H1 (cell line): ENCODE results near the gene SOX4. TPM values are rescaled to one million over a fixed set of nuclear protein-coding genes. Genes with fewer than 3 reads are reported as not detected.

Source experiments
- CTCF ChIA-PET: fragments of 300-600 bp; sonication (Branson Sonifier 250); formaldehyde crosslinking; loops from one replicate; lab custom pipeline; 2021; ENCODE audit not compliant: partially characterized antibody; lab: Charles Lee
- POLR2A ChIA-PET: fragments of 300-600 bp; sonication (Branson Sonifier 250); formaldehyde crosslinking; loops from one replicate; lab custom pipeline; 2021; ENCODE audit warnings: inconsistent platforms; ENCODE audit not compliant: partially characterized antibody; lab: Charles Lee
- DNase-seq, 2 experiments: peaks; one replicate each; pipeline versions ENCODE4 v3.0.0 to v3.0.0-alpha.2; 2010 to 2022; ENCODE audit warnings: low spot score in 2 of 2, low read depth in 1 of 2, mixed read lengths in 1 of 2
- FAIRE-seq: peaks from 2 replicates; lab custom pipeline; 2011; peaks lifted over from hg19 to GRCh38; lab: Jason Lieb, UNC
- H2AFZ ChIP-seq: 2 replicates; pipeline ENCODE4 v1.8.1; 2012; ENCODE audit warnings: low read length, inconsistent platforms
- H2AK5ac ChIP-seq: 2 replicates; pipeline ENCODE4 v1.6.1; 2013; ENCODE audit warnings: low read depth, low read length
- H2BK120ac ChIP-seq: replicated peaks from 2 replicates; pipeline ENCODE3; 2013; ENCODE audit warnings: low read depth, low read length, inconsistent platforms
- H2BK12ac ChIP-seq: 2 replicates; pipeline ENCODE4 v1.6.1; 2013; ENCODE audit warnings: low read depth, low read length
- H2BK15ac ChIP-seq: 2 replicates; pipeline ENCODE4 v1.6.1; 2013; ENCODE audit warnings: low read length
- H2BK20ac ChIP-seq: 2 replicates; pipeline ENCODE4 v1.6.1; 2013; ENCODE audit warnings: low read length
- H2BK5ac ChIP-seq: 2 replicates; pipeline ENCODE4 v1.6.1; 2013; ENCODE audit warnings: low read depth, low read length
- H3K14ac ChIP-seq: 2 replicates; pipeline ENCODE4 v1.6.1; 2013; ENCODE audit warnings: inconsistent platforms; ENCODE audit not compliant: insufficient read length
- H3K18ac ChIP-seq: 2 replicates; pipeline ENCODE4 v1.6.1; 2013; ENCODE audit warnings: low read length; ENCODE audit errors: extremely low read depth
- H3K23ac ChIP-seq: 2 replicates; pipeline ENCODE4 v1.6.1; 2013; ENCODE audit warnings: inconsistent platforms; ENCODE audit not compliant: insufficient read length
- H3K23me2 ChIP-seq: 2 replicates; pipeline ENCODE4 v1.6.1; 2013; ENCODE audit warnings: low read depth, low read length
- H3K27ac ChIP-seq: 2 replicates; pipeline ENCODE4 v1.6.1; 2011; ENCODE audit warnings: low read depth, low read length, inconsistent platforms
- H3K27me3 ChIP-seq, 4 experiments: replicated peaks in 1 of 4; 1 replicate in 1 of 4; 2 replicates in 3 of 4; pipeline versions ENCODE4 v1.6.1 to v1.8.1; 2011 to 2013; ENCODE audit warnings: low read length in 3 of 4, mild to moderate bottlenecking in 3 of 4, inconsistent platforms in 2 of 4, mixed read lengths in 2 of 4, moderate library complexity in 1 of 4; ENCODE audit not compliant: control insufficient read depth in 3 of 4, insufficient read depth in 3 of 4; ENCODE audit errors: extremely low read depth in 1 of 4
- H3K36me3 ChIP-seq, 4 experiments: 2 replicates each; pipeline versions ENCODE4 v1.6.1 to v1.8.1; 2011 to 2013; ENCODE audit warnings: mild to moderate bottlenecking in 4 of 4, low read length in 3 of 4, moderate library complexity in 2 of 4, control low read depth in 1 of 4, inconsistent platforms in 1 of 4; ENCODE audit not compliant: insufficient read depth in 4 of 4, control insufficient read depth in 2 of 4
- H3K4ac ChIP-seq: replicated peaks from 2 replicates; pipeline ENCODE3; 2013; ENCODE audit warnings: low read length, low read depth, mixed read lengths, inconsistent platforms; ENCODE audit not compliant: insufficient read length
- H3K4me1 ChIP-seq, 4 experiments: replicated peaks in 1 of 4; 1 replicate in 1 of 4; 2 replicates in 3 of 4; pipeline versions ENCODE4 v1.6.1 to v1.8.1; 2011 to 2013; ENCODE audit warnings: low read length in 3 of 4, inconsistent platforms in 2 of 4, mixed read lengths in 1 of 4; ENCODE audit not compliant: insufficient read depth in 4 of 4, control insufficient read depth in 3 of 4
- H3K4me2 ChIP-seq, 2 experiments: 2 replicates each; pipeline versions ENCODE4 v1.6.1 to v1.8.1; 2011 to 2013; ENCODE audit warnings: low read depth in 2 of 2, low read length in 2 of 2, control low read depth in 1 of 2, inconsistent platforms in 1 of 2, mild to moderate bottlenecking in 1 of 2; ENCODE audit not compliant: insufficient read depth in 1 of 2
- H3K4me3 ChIP-seq, 4 experiments: fragments of 200-600, 300-600 bp in 1 of 4; sonication (generic), shearing (Covaris generic), sonication (Bioruptor Twin) in 1 of 4; 2 replicates each; pipeline versions ENCODE4 v1.5.1 to v1.8.1; 2011 to 2016; ENCODE audit warnings: low read length in 4 of 4, low read depth in 3 of 4, control low read depth in 2 of 4, inconsistent platforms in 2 of 4, mild to moderate bottlenecking in 2 of 4, mixed read lengths in 1 of 4, moderate library complexity in 1 of 4; ENCODE audit not compliant: insufficient read depth in 2 of 4; ENCODE audit errors: extremely low read depth in 1 of 4
- H3K56ac ChIP-seq: replicated peaks from 2 replicates; pipeline ENCODE3; 2013; ENCODE audit warnings: low read depth, mild to moderate bottlenecking, mixed read lengths, low read length, inconsistent platforms; ENCODE audit not compliant: insufficient read length
- H3K79me1 ChIP-seq: 2 replicates; pipeline ENCODE4 v1.6.1; 2013; ENCODE audit warnings: low read depth, low read length, control low read depth
- H3K79me2 ChIP-seq, 2 experiments: 2 replicates each; pipeline versions ENCODE4 v1.6.1 to v1.8.1; 2012 to 2013; ENCODE audit warnings: low read length in 2 of 2, mild to moderate bottlenecking in 2 of 2, inconsistent platforms in 1 of 2; ENCODE audit not compliant: insufficient read depth in 2 of 2, control insufficient read depth in 1 of 2
- H3K9ac ChIP-seq, 4 experiments: replicated peaks in 1 of 4; 1 replicate in 1 of 4; 2 replicates in 3 of 4; pipeline versions ENCODE4 v1.6.1 to v1.8.1; 2011 to 2013; ENCODE audit warnings: low read depth in 3 of 4, low read length in 3 of 4, control low read depth in 2 of 4, mild to moderate bottlenecking in 2 of 4, moderate library complexity in 2 of 4, inconsistent platforms in 1 of 4; ENCODE audit errors: extremely low read depth in 1 of 4
- H3K9me3 ChIP-seq, 2 experiments: 2 replicates each; pipeline versions ENCODE4 v1.6.1 to v1.8.1; 2012 to 2013; ENCODE audit warnings: mild to moderate bottlenecking in 2 of 2, moderate library complexity in 2 of 2, control low read depth in 1 of 2, inconsistent platforms in 1 of 2, low read depth in 1 of 2, low read length in 1 of 2, mixed read lengths in 1 of 2; ENCODE audit not compliant: insufficient read depth in 2 of 2
- H4K20me1 ChIP-seq, 2 experiments: replicated peaks in 1 of 2; 2 replicates each; pipeline versions ENCODE3 to v1.8.1; 2011 to 2013; ENCODE audit warnings: inconsistent platforms in 2 of 2, low read length in 2 of 2, mild to moderate bottlenecking in 1 of 2; ENCODE audit not compliant: insufficient read depth in 2 of 2, control insufficient read depth in 1 of 2
- H4K5ac ChIP-seq: 2 replicates; pipeline ENCODE4 v1.6.1; 2013; ENCODE audit warnings: low read length, low read depth, mixed read lengths, inconsistent platforms; ENCODE audit not compliant: insufficient read length
- H4K8ac ChIP-seq: 2 replicates; pipeline ENCODE4 v1.8.0; 2013; ENCODE audit warnings: mild to moderate bottlenecking, moderate library complexity, low read length, inconsistent platforms; ENCODE audit not compliant: insufficient read depth; ENCODE audit errors: extremely low read depth
- H4K91ac ChIP-seq: replicated peaks from 2 replicates; pipeline ENCODE3; 2013; ENCODE audit warnings: low read length, mixed read lengths, inconsistent platforms; ENCODE audit not compliant: insufficient read length
- CEBPB ChIP-seq: IDR thresholded peaks from 2 replicates; pipeline ENCODE4 v1.6.1; 2012; ENCODE audit warnings: low read depth, low read length
- EZH2 ChIP-seq: fragments of 200-600 bp; sonication (generic); IDR thresholded peaks from 2 replicates; pipeline ENCODE4 v1.7.1; 2012; ENCODE audit warnings: low read depth, mild to moderate bottlenecking, moderate library complexity, low read length, inconsistent platforms; ENCODE audit not compliant: severe bottlenecking
- PHF8 ChIP-seq: fragments of 200-600 bp; sonication (generic); conservative IDR thresholded peaks from 2 replicates; pipeline ENCODE4 v1.7.1; 2012; ENCODE audit warnings: low read depth, mild to moderate bottlenecking, inconsistent platforms, low read length, moderate library complexity
- WGBS, 2 experiments: shearing (Covaris generic) in 1 of 2; methylation state at CpG; one replicate each; pipeline versions ENCODE4 v1.1.6 to v1.1.7; 2013 to 2015; ENCODE audit warnings: low lambda C conversion rate in 2 of 2, mixed read lengths in 2 of 2, inconsistent platforms in 1 of 2, low coverage in 1 of 2, missing lambda C conversion rate in 1 of 2; ENCODE audit not compliant: insufficient replicate concordance in 2 of 2, insufficient coverage in 1 of 2, insufficient read length in 1 of 2; ENCODE audit errors: extremely low coverage in 1 of 2, missing lambda C conversion rate in 1 of 2; 5-methylcytosine and 5-hydroxymethylcytosine counted together
- polyA plus RNA-seq, 7 experiments: library from polyadenylated mRNA; depleted of rRNA in 3 of 7; stranded (reverse) in 5 of 7; unstranded in 2 of 7; fragments of >200 nt in 5 of 7; fragments of 200-250 nt in 2 of 7; gene quantifications; 1 replicate in 5 of 7; 2 replicates in 1 of 7; 4 replicates in 1 of 7; pipeline versions ENCODE4 v1.2.1 to v1.2.3, GENCODE V29; 2011 to 2013; ENCODE audit warnings: missing spikeins in 2 of 7, mixed read lengths in 2 of 7
- total RNA-seq: library from RNA; stranded (reverse); fragmentation: NEBNext Ultra II Directional; extraction: Animal tissue kit (Norgen Biotek cat#: 25700); gene quantifications from 2 replicates; pipeline ENCODE4 v1.2.1, GENCODE V29; 2021

SOX4 gene
- total and polyA plus RNA-seq, 2 of the 8 experiments (the other 6 are each of a cell fraction or from before 2014, with no cell fraction given) = 14.1 to 169 TPM

- no peaks in the 10 kb centered on the region; a peak in 1 of 7 replicates for H3K27me3 ChIP-seq
- no peak overlapping the region for H3K4ac ChIP-seq
- H2BK15ac ChIP-seq = no peak overlapping the region
- DNase-seq (no peak), FAIRE-seq (no peak)
- no peak overlapping the region for H3K4me2 ChIP-seq
- H3K4me1 ChIP-seq = no peaks in the 10 kb centered on the region; a peak in 1 of 7 replicates
- H3K9me3 ChIP-seq = no peaks in the 10 kb centered on the region
- no peak overlapping the region for H2BK120ac ChIP-seq
- no peak overlapping the region for H2AK5ac ChIP-seq
- H3K27ac ChIP-seq = no peak overlapping the region
- no peak overlapping the region for H2AFZ ChIP-seq
- H3K14ac ChIP-seq = no peak overlapping the region
- CTCF ChIA-PET = no interaction called here
- no peak overlapping the region for H3K23ac ChIP-seq
- H2BK5ac ChIP-seq = no peak overlapping the region
- TF ChIP-seq EZH2 (no peak), CEBPB (no peak), PHF8 (no peak)
- WGBS, 2 experiments = 97% methylated on average over 9 of the region's 9 CpGs; no CpG with 5 or more reads in 1 of the 2 experiments
- H3K23me2 ChIP-seq = no peaks in the 10 kb centered on the region
- H3K36me3 ChIP-seq = no peaks in the 10 kb centered on the region
- H4K5ac ChIP-seq = no peak overlapping the region
- H2BK12ac ChIP-seq = no peak overlapping the region
- POLR2A ChIA-PET = interaction anchor here (1.0 kb wide), 1 partner anchor 40 kb away, joined by 3 read pairs; the partner anchor contains the start of gene SOX4
- H3K79me1 ChIP-seq = no peaks in the 10 kb centered on the region
- no peak overlapping the region for H3K9ac ChIP-seq
- H3K4me3 ChIP-seq = no peak overlapping the region
- H4K20me1 ChIP-seq = no peaks in the 10 kb centered on the region
- H3K79me2 ChIP-seq = no peaks in the 10 kb centered on the region
- H4K91ac ChIP-seq = no peak overlapping the region
- no peak overlapping the region for H4K8ac ChIP-seq
- no peak overlapping the region for H3K18ac ChIP-seq
- H2BK20ac ChIP-seq = no peak overlapping the region
- no peak overlapping the region for H3K56ac ChIP-seq
Measured at GRCh38 chr6:21633511-21634109, 40.1 kb downstream of the SOX4 start.
